ENCODE data around the gene PIK3CB. TPM values are rescaled to one million over a fixed set of nuclear protein-coding genes. Genes with fewer than 3 reads are reported as not detected.

Gene PIK3CB
- total RNA-seq, 1 experiment from 2014 or later: 35.6 TPM

DNA sequence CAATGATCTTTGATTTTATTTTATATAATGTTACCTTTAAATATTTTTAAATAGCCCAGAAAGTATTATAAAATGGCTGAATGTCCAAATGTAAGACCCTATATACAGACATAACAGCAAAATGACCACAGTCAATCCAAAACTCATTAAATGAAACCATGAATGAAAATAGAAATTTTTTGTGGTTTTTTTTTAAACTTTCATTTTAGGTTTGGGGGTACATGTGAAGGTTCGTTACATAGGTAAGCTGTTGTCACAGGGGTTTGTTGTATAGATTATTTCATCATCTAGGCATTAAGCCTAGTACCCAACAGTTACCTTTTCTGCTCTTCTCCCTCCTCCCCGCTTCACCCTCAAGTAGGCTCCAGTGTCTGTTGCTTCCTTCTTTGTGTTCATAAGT is 117.4 kb downstream of the PIK3CB start:
- no peak overlapping the region for H3K18ac ChIP-seq (ENCODE audit: insufficient read length, low read depth, low read length)
- H2BK15ac ChIP-seq (ENCODE audit: low read depth, low read length): no peak overlapping the region
- Mint-ChIP-seq H3K27me3 (ENCODE audit: low read depth) (no peaks in the 10 kb centered on the region), H3K36me3 (ENCODE audit: insufficient read depth in 1 of 3, low read depth in 3 of 3) (peaks cover 3 to 14% (median 10%) of the 10 kb centered on the region in 3 experiments; a peak in 6 of 7 replicates), H3K27ac (no peak overlapping the region), H3K4me1 (no peaks in the 10 kb centered on the region), H3K4me3 (no peak overlapping the region), H3K9me3 (no peaks in the 10 kb centered on the region)
- H4K91ac ChIP-seq (ENCODE audit: insufficient read length, low read depth, low read length): no peak overlapping the region
- H3K27ac ChIP-seq (ENCODE audit: insufficient read length, low read depth, low read length): no peak overlapping the region
- H3T11ph ChIP-seq (ENCODE audit: low read length): no peak overlapping the region
- H2AFZ ChIP-seq (ENCODE audit: low read length): no peak overlapping the region
- no peaks in the 10 kb centered on the region for H3K79me1 ChIP-seq (ENCODE audit: insufficient read depth, low read depth, low read length, poor library complexity, severe bottlenecking)
- H3K9ac ChIP-seq (ENCODE audit: extremely low read depth, insufficient read length, low read length): no peak overlapping the region
- no CpG with 5 or more reads among the region's 2 CpGs for WGBS (ENCODE audit: extremely low coverage, insufficient read length, low lambda C conversion rate)
- H3K4me1 ChIP-seq (ENCODE audit: insufficient read depth, low read length): no peaks in the 10 kb centered on the region
- H2BK120ac ChIP-seq (ENCODE audit: low read depth, low read length, poor library complexity, severe bottlenecking): no peak overlapping the region
- TF ChIP-seq CTCF (conservative IDR thresholded peaks at IDR 0.05): no peak
- DNase-seq: no peak
- no peak overlapping the region for H3K4ac ChIP-seq (ENCODE audit: low read depth, low read length)
- H4K5ac ChIP-seq (ENCODE audit: insufficient read length, low read depth, low read length): no peak overlapping the region
- no peak overlapping the region for H2BK5ac ChIP-seq (ENCODE audit: insufficient read length, low read length)
- H3K27me3 ChIP-seq (ENCODE audit: insufficient read depth, low read length): no peaks in the 10 kb centered on the region
- no peaks in the 10 kb centered on the region for H4K20me1 ChIP-seq (ENCODE audit: control insufficient read depth, insufficient read depth, insufficient read length)
- no peak overlapping the region for H2AK5ac ChIP-seq (ENCODE audit: insufficient read length, low read length)
- H3K79me2 ChIP-seq (ENCODE audit: insufficient read depth, low read length): no peaks in the 10 kb centered on the region
- H3K56ac ChIP-seq (ENCODE audit: insufficient read length, low read depth, low read length): no peak overlapping the region
- no peaks in the 10 kb centered on the region for H3K23me2 ChIP-seq (ENCODE audit: insufficient read length, low read depth, low read length, poor library complexity, severe bottlenecking)
- H2BK12ac ChIP-seq (ENCODE audit: insufficient read length, low read depth, low read length): no peak overlapping the region
- H3K14ac ChIP-seq (ENCODE audit: insufficient read depth, low read length): no peak overlapping the region
- H2BK20ac ChIP-seq (ENCODE audit: low read depth, low read length, poor library complexity, severe bottlenecking): no peak overlapping the region
- no peak overlapping the region for H3K4me2 ChIP-seq (ENCODE audit: insufficient read depth, insufficient read length, low read length)
- no peaks in the 10 kb centered on the region for H3K9me3 ChIP-seq (ENCODE audit: control insufficient read depth, low read depth, low read length)
- no peak overlapping the region for H3K23ac ChIP-seq (ENCODE audit: insufficient read length, low read depth, low read length)
- no peak overlapping the region for H4K8ac ChIP-seq (replicated peaks; ENCODE audit: insufficient read length, low read depth, low read length)
